DOHH2 (cell line): ENCODE results near the gene SENP3.

Source experiments
- H3F3A ChIP-seq: fragments of 200-600 bp; sonication (generic), shearing (Covaris generic); 2 replicates; pipeline ENCODE4 v1.6.0; 2016; ENCODE audit warnings: antibody characterized with exemption, mild to moderate bottlenecking; ENCODE audit not compliant: control insufficient read depth, insufficient read depth
- H3K27ac ChIP-seq: fragments of 200-600 bp; sonication (generic); 2 replicates; pipeline ENCODE4 v1.5.1; 2014; ENCODE audit warnings: low read depth, mild to moderate bottlenecking, low read length, moderate library complexity
- H3K27me3 ChIP-seq: fragments of 200-600 bp; sonication (generic); 2 replicates; pipeline ENCODE4 v1.6.1; 2014; ENCODE audit warnings: mild to moderate bottlenecking, low read length, mixed read lengths; ENCODE audit not compliant: control insufficient read depth
- H3K36me3 ChIP-seq: fragments of 200-600 bp; sonication (generic); 2 replicates; pipeline ENCODE4 v1.6.1; 2014; ENCODE audit warnings: mild to moderate bottlenecking, low read length, moderate library complexity, mixed read lengths; ENCODE audit not compliant: control insufficient read depth
- H3K4me1 ChIP-seq: fragments of 200-600 bp; sonication (generic); 2 replicates; pipeline ENCODE4 v1.6.1; 2014; ENCODE audit warnings: mild to moderate bottlenecking, low read length, mixed read lengths; ENCODE audit not compliant: control insufficient read depth
- H3K4me2 ChIP-seq: fragments of 200-600 bp; sonication (generic); 2 replicates; pipeline ENCODE4 v1.6.0; 2014; ENCODE audit warnings: mild to moderate bottlenecking, low read length, moderate library complexity
- H3K4me3 ChIP-seq: fragments of 200-600 bp; sonication (generic); 2 replicates; pipeline ENCODE4 v1.5.1; 2014; ENCODE audit warnings: mild to moderate bottlenecking, low read length, mixed read lengths
- H3K79me2 ChIP-seq: fragments of 200-600 bp; sonication (generic); 2 replicates; pipeline ENCODE4 v1.6.1; 2014; ENCODE audit warnings: mild to moderate bottlenecking, low read length, mixed read lengths; ENCODE audit not compliant: control insufficient read depth
- H3K9me2 ChIP-seq: fragments of 200-600 bp; sonication (generic); replicated peaks from 2 replicates; pipeline ENCODE4 v1.6.1; 2014; ENCODE audit warnings: mild to moderate bottlenecking, low read length, mixed read lengths; ENCODE audit not compliant: control insufficient read depth
- H3K9me3 ChIP-seq: fragments of 200-600 bp; sonication (generic); 2 replicates; pipeline ENCODE4 v1.6.1; 2014; ENCODE audit warnings: antibody characterized with exemption, low read length, mixed read lengths; ENCODE audit not compliant: control insufficient read depth, insufficient read depth
- H4K20me1 ChIP-seq: fragments of 200-600 bp; sonication (generic); 2 replicates; pipeline ENCODE4 v1.6.0; 2014; ENCODE audit warnings: low read depth, mild to moderate bottlenecking, antibody characterized with exemption, low read length, moderate library complexity; ENCODE audit not compliant: control insufficient read depth, insufficient read depth
- EZH2phosphoT487 ChIP-seq: fragments of 200-600 bp; sonication (generic); IDR thresholded peaks from 2 replicates; pipeline ENCODE4 v1.6.1; 2017; ENCODE audit warnings: borderline replicate concordance, mild to moderate bottlenecking, antibody characterized with exemption, low read length, moderate library complexity, mixed read lengths
- TF ChIP-seq, protein P1 (sequence below): fragments of 200-600 bp; sonication (generic); IDR thresholded peaks from one replicate; pipeline ENCODE4 v1.5.1; 2014; ENCODE audit warnings: antibody characterized with exemption, mild to moderate bottlenecking, low read depth, low read length; ENCODE audit not compliant: poor library complexity, severe bottlenecking

The SENP3 gene

GRCh38 chr17:7589891-7590691 is 28.4 kb downstream of the SENP3 start, which contains the start of gene SOX15:
SOX15 (minus strand) TSS chr17:7590094; CDS start chr17:7589676, 418 bp downstream.
- H3K79me2 ChIP-seq, result peaks cover 15% of the 10 kb centered on the region
- H3K27ac ChIP-seq, result no peak within 1 kb of the TSS
- no peak within 1 kb of the TSS for H3K4me2 ChIP-seq
- peaks cover 87% of the 10 kb centered on the region for H3K36me3 ChIP-seq
- TF ChIP-seq EZH2phosphoT487, result no peak
- TF ChIP-seq, protein P1, sequence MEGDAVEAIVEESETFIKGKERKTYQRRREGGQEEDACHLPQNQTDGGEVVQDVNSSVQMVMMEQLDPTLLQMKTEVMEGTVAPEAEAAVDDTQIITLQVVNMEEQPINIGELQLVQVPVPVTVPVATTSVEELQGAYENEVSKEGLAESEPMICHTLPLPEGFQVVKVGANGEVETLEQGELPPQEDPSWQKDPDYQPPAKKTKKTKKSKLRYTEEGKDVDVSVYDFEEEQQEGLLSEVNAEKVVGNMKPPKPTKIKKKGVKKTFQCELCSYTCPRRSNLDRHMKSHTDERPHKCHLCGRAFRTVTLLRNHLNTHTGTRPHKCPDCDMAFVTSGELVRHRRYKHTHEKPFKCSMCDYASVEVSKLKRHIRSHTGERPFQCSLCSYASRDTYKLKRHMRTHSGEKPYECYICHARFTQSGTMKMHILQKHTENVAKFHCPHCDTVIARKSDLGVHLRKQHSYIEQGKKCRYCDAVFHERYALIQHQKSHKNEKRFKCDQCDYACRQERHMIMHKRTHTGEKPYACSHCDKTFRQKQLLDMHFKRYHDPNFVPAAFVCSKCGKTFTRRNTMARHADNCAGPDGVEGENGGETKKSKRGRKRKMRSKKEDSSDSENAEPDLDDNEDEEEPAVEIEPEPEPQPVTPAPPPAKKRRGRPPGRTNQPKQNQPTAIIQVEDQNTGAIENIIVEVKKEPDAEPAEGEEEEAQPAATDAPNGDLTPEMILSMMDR, result no peak
- no peaks in the 10 kb centered on the region for H3K9me2 ChIP-seq
- H3K27me3 ChIP-seq, result no peaks in the 10 kb centered on the region
- no peaks in the 10 kb centered on the region for H3K9me3 ChIP-seq
- peaks cover 9% of the 10 kb centered on the region for H3K4me1 ChIP-seq
- H3K4me3 ChIP-seq, result no peak within 1 kb of the TSS
- no peaks in the 10 kb centered on the region for H4K20me1 ChIP-seq
- H3F3A ChIP-seq, result peaks cover 3% of the 10 kb centered on the region; the same call in 1 of the 2 replicates

DNA sequence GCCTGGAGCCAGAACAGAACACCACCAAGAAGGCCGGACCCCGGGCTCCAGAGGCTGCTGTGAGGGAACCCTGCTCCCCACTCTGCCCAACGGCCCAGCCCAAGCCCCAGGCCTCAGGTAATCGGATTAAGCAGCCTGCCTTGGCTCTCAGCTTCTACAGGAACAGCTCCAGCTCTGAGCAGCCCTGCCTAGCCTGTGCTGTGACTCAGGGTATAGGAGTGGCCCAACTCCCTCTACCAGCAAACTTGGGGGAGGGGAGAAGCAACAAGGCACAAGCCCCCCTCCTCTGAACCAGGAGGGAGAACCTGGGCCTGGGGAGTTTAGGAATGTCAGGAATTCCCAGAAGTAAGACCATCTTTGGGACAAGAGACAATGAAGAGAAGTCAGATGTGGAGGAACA is 29.0 kb downstream of the SENP3 start:
- H3K4me1 ChIP-seq, result peaks cover 2% of the 10 kb centered on the region
- no peak for TF ChIP-seq EZH2phosphoT487
- H3K4me2 ChIP-seq, result no peak overlapping the region
- H3K27me3 ChIP-seq, result no peaks in the 10 kb centered on the region
- peaks cover 89% of the 10 kb centered on the region for H3K36me3 ChIP-seq
- no peaks in the 10 kb centered on the region for H4K20me1 ChIP-seq
- no peaks in the 10 kb centered on the region for H3K9me3 ChIP-seq
- H3K79me2 ChIP-seq, result peaks cover 8% of the 10 kb centered on the region
- no peak overlapping the region for H3K4me3 ChIP-seq
- peaks cover 3% of the 10 kb centered on the region; the same call in 1 of the 2 replicates for H3F3A ChIP-seq
- H3K27ac ChIP-seq, result no peak overlapping the region
- H3K9me2 ChIP-seq, result no peaks in the 10 kb centered on the region

DNA sequence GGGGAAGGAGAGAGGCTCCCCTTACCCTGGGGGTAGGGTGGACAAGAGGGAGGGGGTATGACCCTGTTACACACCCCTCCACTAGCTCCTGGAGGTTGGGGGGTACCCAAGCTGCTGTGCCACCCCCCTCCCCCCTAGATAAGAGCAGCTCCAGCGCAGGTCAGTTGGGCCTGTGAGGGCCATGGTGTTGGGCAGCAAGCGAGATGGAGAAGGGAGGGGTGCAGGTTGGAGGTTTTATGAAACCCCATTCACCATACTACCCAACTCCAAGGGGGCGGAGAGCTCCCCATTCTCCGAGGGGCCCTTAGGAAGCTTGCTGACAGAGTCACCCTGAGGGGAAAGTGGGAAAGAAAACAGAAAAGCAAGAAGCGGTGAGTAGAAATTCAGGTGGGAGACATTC is 29.9 kb downstream of the SENP3 start:
- H3F3A ChIP-seq, result peaks cover 3% of the 10 kb centered on the region; the same call in 1 of the 2 replicates
- H3K27me3 ChIP-seq, result no peaks in the 10 kb centered on the region
- no peaks in the 10 kb centered on the region for H3K9me2 ChIP-seq
- no peak overlapping the region for H3K27ac ChIP-seq
- TF ChIP-seq, protein P1, result no peak
- no peak for TF ChIP-seq EZH2phosphoT487
- H3K9me3 ChIP-seq, result no peaks in the 10 kb centered on the region
- peaks cover under 1% of the 10 kb centered on the region; the same call in 1 of the 2 replicates for H3K79me2 ChIP-seq
- no peak overlapping the region for H3K4me2 ChIP-seq
- H3K4me3 ChIP-seq, result no peak overlapping the region
- H3K4me1 ChIP-seq, result no peaks in the 10 kb centered on the region
- peaks cover 91% of the 10 kb centered on the region for H3K36me3 ChIP-seq
- H4K20me1 ChIP-seq, result no peaks in the 10 kb centered on the region

DNA sequence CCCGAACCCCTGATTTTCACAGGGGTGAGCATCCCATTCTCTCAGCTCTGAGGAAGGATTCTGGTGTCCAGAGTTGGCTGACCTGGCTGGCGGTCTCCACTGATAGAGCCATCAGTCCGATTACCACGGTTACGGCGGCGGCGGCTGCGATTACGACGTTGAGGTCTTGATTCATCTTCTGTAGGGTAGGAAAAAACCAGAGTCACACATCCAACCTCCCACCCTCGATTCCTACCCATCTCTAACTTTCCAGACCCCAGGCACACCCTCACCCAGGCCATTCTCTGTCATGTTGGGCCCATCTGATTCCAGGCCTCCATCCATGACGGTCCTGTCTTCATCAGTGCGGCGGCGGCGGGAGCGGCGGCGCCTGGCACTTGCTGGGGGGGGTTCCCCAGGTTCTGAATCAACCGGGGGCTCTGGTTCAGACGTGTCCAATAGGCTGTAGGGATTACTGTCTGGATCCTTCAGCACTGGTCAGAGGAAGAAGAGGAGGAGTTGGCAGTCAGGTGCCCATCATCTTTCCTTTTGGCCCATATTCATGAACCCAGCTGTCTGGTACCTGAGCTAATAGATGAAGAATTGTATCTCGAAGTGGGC is 30.8 kb downstream of the SENP3 start:
- no peaks in the 10 kb centered on the region for H3K4me1 ChIP-seq
- H4K20me1 ChIP-seq, result no peaks in the 10 kb centered on the region
- H3K79me2 ChIP-seq, result no peaks in the 10 kb centered on the region
- peaks cover 89% of the 10 kb centered on the region for H3K36me3 ChIP-seq
- H3K4me2 ChIP-seq, result no peak overlapping the region
- no peak overlapping the region for H3K27ac ChIP-seq
- H3K4me3 ChIP-seq, result no peak overlapping the region
- H3F3A ChIP-seq, result peaks cover 3% of the 10 kb centered on the region; the same call in 1 of the 2 replicates
- no peaks in the 10 kb centered on the region for H3K9me3 ChIP-seq
- no peaks in the 10 kb centered on the region for H3K27me3 ChIP-seq
- TF ChIP-seq EZH2phosphoT487, result no peak
- TF ChIP-seq, protein P1, result no peak
- no peaks in the 10 kb centered on the region for H3K9me2 ChIP-seq
